ENCODE data around the gene KCNMA1.

Gene KCNMA1

DNA sequence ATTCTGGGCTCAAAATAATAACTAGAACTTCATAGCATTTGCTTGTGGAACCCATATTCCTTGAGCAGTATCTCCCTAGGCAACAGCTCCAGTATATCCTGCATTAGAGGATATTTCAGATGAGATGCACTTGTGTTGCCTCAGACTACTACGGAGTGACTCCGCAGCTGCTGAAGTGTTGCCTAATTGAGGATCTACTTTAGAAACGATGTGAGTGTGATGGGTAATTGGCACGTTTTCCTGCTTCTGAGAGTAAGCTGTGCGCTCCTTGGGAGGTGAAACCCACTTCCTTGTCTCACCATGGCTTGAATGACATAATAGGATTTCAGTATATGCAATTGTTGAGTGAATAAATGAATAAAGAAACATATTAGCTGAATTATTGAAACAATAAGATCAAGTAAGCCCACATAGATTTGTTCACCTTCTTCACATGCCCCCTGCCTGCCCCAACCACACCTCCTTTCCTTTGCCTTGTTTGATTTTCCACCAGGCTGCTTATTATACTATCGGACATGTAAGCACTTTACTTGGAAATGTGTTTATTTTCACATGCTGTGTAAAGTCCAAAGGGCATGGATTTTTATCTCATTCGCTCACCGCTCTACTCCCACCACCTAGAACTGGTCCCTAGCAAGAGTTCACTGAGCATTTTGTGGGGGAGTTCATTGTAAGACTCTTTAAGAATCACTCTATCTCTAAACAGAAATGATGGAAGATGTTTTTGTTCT, 303.8 kb downstream of the KCNMA1 start:
- Histone ChIP-seq H3K27me3 (ENCODE audit: insufficient read depth, insufficient read length) (no peaks in the 10 kb centered on the region), H3K4me3 (ENCODE audit: insufficient read length, low read depth) (no peak overlapping the region), H3K4me1 (ENCODE audit: insufficient read depth, insufficient read length) (no peaks in the 10 kb centered on the region), H3K36me3 (ENCODE audit: insufficient read depth, insufficient read length, low read length) (no peaks in the 10 kb centered on the region), H3K9ac (ENCODE audit: insufficient read length, low read depth) (no peak overlapping the region), H3K9me3 (ENCODE audit: insufficient read depth, low read length) (no peaks in the 10 kb centered on the region)
- DNase-seq (ENCODE audit: low read depth, low spot score), result no peak
- TF ChIP-seq YY1 (IDR thresholded peaks at IDR 0.05; ENCODE audit: insufficient read depth, insufficient read length) (no peak), SUZ12 (IDR thresholded peaks at IDR 0.05; ENCODE audit: extremely low read depth, insufficient read depth, insufficient read length) (no peak), ZNF274 (IDR thresholded peaks at IDR 0.05; ENCODE audit: low read depth, low read length) (no peak)

DNA sequence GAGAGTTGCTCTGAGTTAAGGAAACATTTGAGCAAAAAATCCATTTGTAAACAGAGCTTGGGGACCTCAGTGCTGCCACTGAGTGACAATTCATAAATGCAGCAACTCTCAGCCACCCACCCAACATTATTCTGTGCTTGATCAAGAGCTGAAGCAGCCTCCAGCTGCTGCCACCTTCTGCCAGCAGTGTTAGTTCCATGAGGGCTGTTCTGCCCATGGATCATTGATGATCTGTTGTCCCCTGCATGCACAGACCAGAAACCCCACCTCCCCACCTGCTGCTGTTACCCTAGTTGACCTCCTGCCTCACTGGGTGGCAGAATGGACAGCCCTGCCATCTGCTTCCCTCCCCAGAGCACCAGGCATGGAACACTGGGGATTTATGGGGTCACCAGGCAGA, 305.4 kb downstream of the KCNMA1 start:
- DNase-seq (ENCODE audit: low read depth, low spot score), result no peak
- H3K27me3 ChIP-seq (ENCODE audit: insufficient read depth, insufficient read length), result no peaks in the 10 kb centered on the region
- H3K36me3 ChIP-seq (ENCODE audit: insufficient read depth, insufficient read length, low read length), result no peaks in the 10 kb centered on the region
- no peak overlapping the region for H3K9ac ChIP-seq (ENCODE audit: insufficient read length, low read depth)
- H3K4me1 ChIP-seq (ENCODE audit: insufficient read depth, insufficient read length), result no peaks in the 10 kb centered on the region
- no peaks in the 10 kb centered on the region for H3K9me3 ChIP-seq (ENCODE audit: insufficient read depth, low read length)
- no peak for TF ChIP-seq ZNF274 (IDR thresholded peaks at IDR 0.05; ENCODE audit: low read depth, low read length)
- TF ChIP-seq YY1 (IDR thresholded peaks at IDR 0.05; ENCODE audit: insufficient read depth, insufficient read length), result no peak
- TF ChIP-seq SUZ12 (IDR thresholded peaks at IDR 0.05; ENCODE audit: extremely low read depth, insufficient read depth, insufficient read length), result no peak
- H3K4me3 ChIP-seq (ENCODE audit: insufficient read length, low read depth), result no peak overlapping the region

DNA sequence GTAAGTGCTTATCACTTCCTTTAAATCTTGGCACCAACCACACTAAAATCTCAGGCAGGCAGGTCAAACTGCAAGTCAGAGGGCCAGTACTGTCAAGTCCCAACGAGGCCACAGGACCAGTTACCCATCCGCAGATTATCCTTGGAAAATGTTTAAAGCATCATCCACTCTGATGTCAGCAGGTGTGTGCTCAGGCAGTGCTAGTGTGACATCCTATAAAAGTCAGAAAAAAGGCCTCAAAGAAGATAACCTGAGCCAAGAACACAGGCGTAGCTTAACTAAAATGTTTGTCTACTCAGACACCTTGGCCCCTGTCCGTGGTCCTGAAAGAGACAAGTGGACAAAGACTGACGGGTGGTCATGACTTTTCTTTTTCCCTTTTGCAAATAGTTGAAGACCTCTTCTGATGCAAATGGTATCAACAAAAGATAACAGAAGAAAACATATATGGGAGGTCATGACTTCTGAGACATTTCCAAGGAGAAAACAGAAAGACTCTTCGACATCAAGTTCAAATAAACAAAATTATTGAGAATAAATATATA, 309.3 kb downstream of the KCNMA1 start:
- no peak overlapping the region for H3K9ac ChIP-seq (ENCODE audit: insufficient read length, low read depth)
- no peak overlapping the region for H3K4me3 ChIP-seq (ENCODE audit: insufficient read length, low read depth)
- TF ChIP-seq YY1 (IDR thresholded peaks at IDR 0.05; ENCODE audit: insufficient read depth, insufficient read length) (no peak), SUZ12 (IDR thresholded peaks at IDR 0.05; ENCODE audit: extremely low read depth, insufficient read depth, insufficient read length) (no peak), ZNF274 (IDR thresholded peaks at IDR 0.05; ENCODE audit: low read depth, low read length) (no peak)
- no peak for DNase-seq (ENCODE audit: low read depth, low spot score)
- H3K36me3 ChIP-seq (ENCODE audit: insufficient read depth, insufficient read length, low read length), result no peaks in the 10 kb centered on the region
- no peaks in the 10 kb centered on the region for H3K27me3 ChIP-seq (ENCODE audit: insufficient read depth, insufficient read length)
- peaks cover 3% of the 10 kb centered on the region for H3K4me1 ChIP-seq (ENCODE audit: insufficient read depth, insufficient read length)
- no peaks in the 10 kb centered on the region for H3K9me3 ChIP-seq (ENCODE audit: insufficient read depth, low read length)

DNA sequence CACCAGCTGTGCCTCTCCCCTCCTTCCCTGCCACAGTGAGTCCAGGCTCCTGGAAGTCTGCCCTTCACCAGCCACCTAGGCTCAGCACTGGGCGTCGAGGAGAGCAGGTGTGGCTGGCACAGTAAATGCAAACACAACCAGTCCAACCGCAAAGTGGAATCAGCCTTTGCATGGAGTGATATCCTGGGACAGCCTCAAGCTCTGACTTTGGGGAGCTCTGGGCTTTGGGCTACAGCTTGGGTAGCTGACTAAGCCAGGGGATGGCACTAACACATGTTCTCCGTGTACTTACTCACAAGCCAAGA, 312.4 kb downstream of the KCNMA1 start:
- DNase-seq (ENCODE audit: low read depth, low spot score), result no peak
- Histone ChIP-seq H3K9ac (ENCODE audit: insufficient read length, low read depth) (no peak overlapping the region), H3K4me3 (ENCODE audit: insufficient read length, low read depth) (no peak overlapping the region), H3K36me3 (ENCODE audit: insufficient read depth, insufficient read length, low read length) (no peaks in the 10 kb centered on the region), H3K27me3 (ENCODE audit: insufficient read depth, insufficient read length) (no peaks in the 10 kb centered on the region), H3K4me1 (ENCODE audit: insufficient read depth, insufficient read length) (peaks cover 3% of the 10 kb centered on the region), H3K9me3 (ENCODE audit: insufficient read depth, low read length) (no peaks in the 10 kb centered on the region; the same call in 1 of the 2 replicates)
- TF ChIP-seq ZNF274 (IDR thresholded peaks at IDR 0.05; ENCODE audit: low read depth, low read length), result no peak
- TF ChIP-seq YY1 (IDR thresholded peaks at IDR 0.05; ENCODE audit: insufficient read depth, insufficient read length), result no peak

- H3K9ac ChIP-seq (ENCODE audit: insufficient read length, low read depth), result no peak overlapping the region
- no peaks in the 10 kb centered on the region for H3K27me3 ChIP-seq (ENCODE audit: insufficient read depth, insufficient read length)
- H3K4me1 ChIP-seq (ENCODE audit: insufficient read depth, insufficient read length), result peaks cover 3% of the 10 kb centered on the region
- TF ChIP-seq ZNF274 (IDR thresholded peaks at IDR 0.05; ENCODE audit: low read depth, low read length), result no peak
- no peak for TF ChIP-seq SUZ12 (IDR thresholded peaks at IDR 0.05; ENCODE audit: extremely low read depth, insufficient read depth, insufficient read length)
- TF ChIP-seq YY1 (IDR thresholded peaks at IDR 0.05; ENCODE audit: insufficient read depth, insufficient read length), result no peak
- no peak for DNase-seq (ENCODE audit: low read depth, low spot score)
- no peak overlapping the region for H3K4me3 ChIP-seq (ENCODE audit: insufficient read length, low read depth)
- H3K36me3 ChIP-seq (ENCODE audit: insufficient read depth, insufficient read length, low read length), result no peaks in the 10 kb centered on the region
- no peaks in the 10 kb centered on the region; the same call in 1 of the 2 replicates for H3K9me3 ChIP-seq (ENCODE audit: insufficient read depth, low read length)
These were observed 315.8 kb downstream of the KCNMA1 start for GRCh38 chr10:77321838-77322237.

- H3K4me1 ChIP-seq (ENCODE audit: insufficient read depth, insufficient read length), result peaks cover 3% of the 10 kb centered on the region
- H3K9me3 ChIP-seq (ENCODE audit: insufficient read depth, low read length), result no peaks in the 10 kb centered on the region; the same call in 1 of the 2 replicates
- no peak for DNase-seq (ENCODE audit: low read depth, low spot score)
- H3K36me3 ChIP-seq (ENCODE audit: insufficient read depth, insufficient read length, low read length), result no peaks in the 10 kb centered on the region
- TF ChIP-seq ZNF274 (IDR thresholded peaks at IDR 0.05; ENCODE audit: low read depth, low read length) (no peak), SUZ12 (IDR thresholded peaks at IDR 0.05; ENCODE audit: extremely low read depth, insufficient read depth, insufficient read length) (no peak), YY1 (IDR thresholded peaks at IDR 0.05; ENCODE audit: insufficient read depth, insufficient read length) (no peak)
- no peak overlapping the region for H3K4me3 ChIP-seq (ENCODE audit: insufficient read length, low read depth)
- H3K9ac ChIP-seq (ENCODE audit: insufficient read length, low read depth), result no peak overlapping the region
- no peaks in the 10 kb centered on the region for H3K27me3 ChIP-seq (ENCODE audit: insufficient read depth, insufficient read length)
These were observed 316.6 kb downstream of the KCNMA1 start for GRCh38 chr10:77320971-77321471.

DNA sequence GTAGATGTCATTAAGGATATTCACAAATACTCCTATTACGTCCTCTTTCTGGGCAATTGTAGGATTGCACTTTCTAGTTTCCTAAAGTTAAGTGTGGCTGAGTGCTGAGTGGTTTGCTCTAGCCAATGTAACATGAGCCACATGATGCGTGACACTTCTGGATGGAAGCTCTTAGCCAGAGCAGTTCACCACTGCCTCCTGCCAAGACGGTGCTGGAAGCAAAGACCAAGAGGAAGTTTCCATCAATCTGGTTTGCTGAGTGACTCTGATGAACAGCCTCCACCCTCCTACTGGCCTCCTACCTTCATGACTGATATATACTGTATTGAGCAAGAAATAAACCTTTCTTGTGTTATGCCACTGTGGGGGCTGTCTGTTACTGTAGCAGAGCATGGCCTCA, 318.1 kb downstream of the KCNMA1 start:
- Histone ChIP-seq H3K4me1 (ENCODE audit: insufficient read depth, insufficient read length) (no peaks in the 10 kb centered on the region), H3K27me3 (ENCODE audit: insufficient read depth, insufficient read length) (no peaks in the 10 kb centered on the region), H3K9ac (ENCODE audit: insufficient read length, low read depth) (no peak overlapping the region), H3K36me3 (ENCODE audit: insufficient read depth, insufficient read length, low read length) (no peaks in the 10 kb centered on the region), H3K9me3 (ENCODE audit: insufficient read depth, low read length) (no peaks in the 10 kb centered on the region; the same call in 1 of the 2 replicates), H3K4me3 (ENCODE audit: insufficient read length, low read depth) (no peak overlapping the region)
- TF ChIP-seq YY1 (IDR thresholded peaks at IDR 0.05; ENCODE audit: insufficient read depth, insufficient read length) (no peak), SUZ12 (IDR thresholded peaks at IDR 0.05; ENCODE audit: extremely low read depth, insufficient read depth, insufficient read length) (no peak)
- DNase-seq (ENCODE audit: low read depth, low spot score), result no peak

All from NT2/D1 (cell line).